ENCODE results near the gene LRRC31. TPM values are rescaled to one million over a fixed set of nuclear protein-coding genes. Genes with fewer than 3 reads are reported as not detected.

The LRRC31 gene
- total and polyA plus RNA-seq, 2 experiments from 2014 or later = not detected

GRCh38 chr3:169865176-169865767, 4.5 kb downstream of the LRRC31 start (continued):
- TF ChIP-seq ZNF462 (CRISPR knock-in tag; IDR thresholded peaks at IDR 0.05) (no peak), ZNF114 (CRISPR knock-in tag; IDR thresholded peaks at IDR 0.05) (no peak), EZH2phosphoT487 (IDR thresholded peaks at IDR 0.05; ENCODE audit: unreplicated experiment) (no peak), EZH2 (IDR thresholded peaks at IDR 0.05; ENCODE audit: low read depth, unreplicated experiment) (no peak), JUNB (IDR thresholded peaks at IDR 0.05; ENCODE audit: unreplicated experiment) (no peak), NANOG (IDR thresholded peaks at IDR 0.05; ENCODE audit: borderline replicate concordance) (no peak), ZNF331 (CRISPR knock-in tag; IDR thresholded peaks at IDR 0.05; ENCODE audit: low read depth) (no peak), STAT1 (IDR thresholded peaks at IDR 0.05; ENCODE audit: unreplicated experiment) (no peak), CREB1 (CRISPR knock-in tag; IDR thresholded peaks at IDR 0.05; ENCODE audit: low read depth) (no peak), ETS1 (IDR thresholded peaks at IDR 0.05) (no peak)
